OCI-LY1 (cell line): ENCODE data around the gene ZDHHC1.

Source experiments
- EZH2 ChIP-seq: fragments of 200-600 bp; sonication (generic), shearing (Covaris generic); IDR thresholded peaks from 2 replicates; pipeline ENCODE4 v1.8.0; 2017; ENCODE audit warnings: borderline replicate concordance, mixed run types, mild to moderate bottlenecking, antibody characterized with exemption, low read length, moderate library complexity, mixed read lengths
- TF ChIP-seq, protein P1 (sequence below): fragments of 200-600 bp; sonication (generic), shearing (Covaris generic); IDR thresholded peaks from 2 replicates; pipeline ENCODE4 v1.5.1; 2017; ENCODE audit warnings: mild to moderate bottlenecking, antibody characterized with exemption, low read length, moderate library complexity, mixed read lengths

DNA sequence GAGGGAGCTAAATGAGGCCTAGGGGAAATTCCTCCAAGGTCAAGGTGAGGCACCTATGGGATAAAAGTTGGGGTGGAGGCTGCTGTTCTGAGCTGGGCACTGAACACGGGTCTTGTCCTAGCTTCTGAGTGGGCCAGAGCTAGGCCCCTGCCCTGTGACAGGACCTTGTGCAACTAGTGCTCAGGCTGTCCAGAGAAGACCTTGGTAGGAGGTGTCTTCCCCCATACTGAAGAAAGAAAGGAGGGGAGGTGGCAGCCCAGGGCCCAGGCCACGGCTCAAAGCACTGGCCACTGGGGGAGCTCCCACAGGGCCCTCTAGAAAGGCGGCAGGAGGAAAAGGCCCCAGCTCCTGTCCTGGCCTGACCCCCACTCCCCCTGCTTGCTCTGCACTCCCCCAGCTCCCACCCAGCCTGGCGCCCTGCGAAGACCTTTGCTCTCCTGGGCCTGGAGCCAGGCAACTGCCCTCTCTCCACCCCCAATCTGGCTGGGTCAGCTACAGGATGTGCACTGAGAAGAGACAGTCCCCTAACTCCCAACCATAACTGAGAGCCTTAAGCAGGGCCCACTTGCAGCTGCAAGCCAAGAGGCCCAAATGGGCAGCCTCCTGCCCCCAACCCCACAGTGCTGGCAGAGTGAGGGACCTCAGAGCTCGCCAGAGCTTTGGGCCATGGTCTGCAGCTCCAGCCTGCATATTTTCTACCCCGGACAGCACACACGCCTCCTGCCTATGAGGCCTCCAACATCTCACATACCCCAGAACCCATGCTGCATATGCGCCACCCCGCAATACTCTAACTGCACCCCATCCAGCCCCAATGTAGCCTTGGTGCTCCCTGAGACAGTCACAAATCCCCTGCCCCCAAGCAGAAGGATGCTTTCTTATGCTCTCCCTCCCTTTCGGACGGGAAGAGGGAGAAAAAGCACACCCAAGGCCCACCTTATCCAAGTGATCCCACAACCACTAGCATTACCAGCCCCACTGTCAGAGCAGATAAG lies 29.9 kb upstream of the ZDHHC1 start:
- TF ChIP-seq, protein P1, sequence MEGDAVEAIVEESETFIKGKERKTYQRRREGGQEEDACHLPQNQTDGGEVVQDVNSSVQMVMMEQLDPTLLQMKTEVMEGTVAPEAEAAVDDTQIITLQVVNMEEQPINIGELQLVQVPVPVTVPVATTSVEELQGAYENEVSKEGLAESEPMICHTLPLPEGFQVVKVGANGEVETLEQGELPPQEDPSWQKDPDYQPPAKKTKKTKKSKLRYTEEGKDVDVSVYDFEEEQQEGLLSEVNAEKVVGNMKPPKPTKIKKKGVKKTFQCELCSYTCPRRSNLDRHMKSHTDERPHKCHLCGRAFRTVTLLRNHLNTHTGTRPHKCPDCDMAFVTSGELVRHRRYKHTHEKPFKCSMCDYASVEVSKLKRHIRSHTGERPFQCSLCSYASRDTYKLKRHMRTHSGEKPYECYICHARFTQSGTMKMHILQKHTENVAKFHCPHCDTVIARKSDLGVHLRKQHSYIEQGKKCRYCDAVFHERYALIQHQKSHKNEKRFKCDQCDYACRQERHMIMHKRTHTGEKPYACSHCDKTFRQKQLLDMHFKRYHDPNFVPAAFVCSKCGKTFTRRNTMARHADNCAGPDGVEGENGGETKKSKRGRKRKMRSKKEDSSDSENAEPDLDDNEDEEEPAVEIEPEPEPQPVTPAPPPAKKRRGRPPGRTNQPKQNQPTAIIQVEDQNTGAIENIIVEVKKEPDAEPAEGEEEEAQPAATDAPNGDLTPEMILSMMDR = no peak
- TF ChIP-seq EZH2 = no peak
